ENCODE measurements around the gene ROCK2.

The ROCK2 gene

DNA sequence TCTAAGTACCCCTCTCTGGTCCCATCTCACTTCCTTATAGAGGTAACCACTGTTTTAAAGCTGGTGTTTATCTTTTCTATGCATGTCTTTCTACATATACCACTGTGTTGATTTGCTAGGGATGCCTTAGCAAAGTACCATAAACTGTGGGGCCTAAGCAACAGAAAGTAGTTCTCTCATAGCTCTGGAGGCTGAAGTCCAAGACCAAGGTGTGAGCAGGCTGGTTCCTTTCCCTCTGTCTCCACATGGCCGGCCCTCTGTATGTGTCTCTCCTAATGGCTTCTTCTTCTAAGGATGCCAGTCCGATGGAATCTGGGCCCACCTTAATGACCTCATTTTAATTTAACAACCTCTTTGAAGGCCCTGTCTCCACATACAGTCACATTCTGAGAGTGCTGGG is 40.8 kb upstream of the ROCK2 start (continued):
- TF ChIP-seq, protein P1, sequence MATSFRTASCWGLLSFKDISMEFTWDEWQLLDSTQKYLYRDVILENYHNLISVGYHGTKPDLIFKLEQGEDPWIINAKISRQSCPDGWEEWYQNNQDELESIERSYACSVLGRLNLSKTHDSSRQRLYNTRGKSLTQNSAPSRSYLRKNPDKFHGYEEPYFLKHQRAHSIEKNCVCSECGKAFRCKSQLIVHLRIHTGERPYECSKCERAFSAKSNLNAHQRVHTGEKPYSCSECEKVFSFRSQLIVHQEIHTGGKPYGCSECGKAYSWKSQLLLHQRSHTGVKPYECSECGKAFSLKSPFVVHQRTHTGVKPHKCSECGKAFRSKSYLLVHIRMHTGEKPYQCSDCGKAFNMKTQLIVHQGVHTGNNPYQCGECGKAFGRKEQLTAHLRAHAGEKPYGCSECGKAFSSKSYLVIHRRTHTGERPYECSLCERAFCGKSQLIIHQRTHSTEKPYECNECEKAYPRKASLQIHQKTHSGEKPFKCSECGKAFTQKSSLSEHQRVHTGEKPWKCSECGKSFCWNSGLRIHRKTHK (tag by site-specific recombination; IDR thresholded peaks at IDR 0.05) = no peak
- TF ChIP-seq ZNF416 (tag by site-specific recombination; IDR thresholded peaks at IDR 0.05) = no peak
- no peak for TF ChIP-seq SP2 (tag by site-specific recombination; IDR thresholded peaks at IDR 0.05)

DNA sequence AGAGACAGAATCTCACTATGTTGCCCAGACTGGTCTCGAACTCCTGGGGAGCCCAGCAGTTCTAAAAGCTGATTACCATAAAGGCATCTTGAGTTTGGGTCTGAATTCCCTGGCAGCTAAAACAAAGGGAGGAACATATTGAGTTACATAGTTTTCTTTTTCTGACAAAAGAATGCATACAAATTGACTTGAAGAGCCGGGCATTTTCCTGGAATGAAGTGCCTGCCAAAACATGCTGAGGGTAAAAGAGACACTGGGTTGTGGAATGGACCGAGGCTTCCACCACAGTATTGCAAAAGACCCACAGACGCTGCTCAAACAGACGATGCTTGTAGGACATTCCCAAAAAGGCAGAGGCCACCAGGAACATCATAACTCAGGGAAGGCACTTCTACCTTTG is 35.1 kb upstream of the ROCK2 start:
- POLR2A ChIA-PET = interaction anchor here (1.0 kb wide), 1 partner anchor 25 kb away, joined by 3 read pairs; no protein-coding TSS in a partner anchor
- H3K4me1 ChIP-seq (ENCODE audit: control insufficient read depth, insufficient read depth, low read length) = peaks cover 5% of the 10 kb centered on the region
- TF ChIP-seq ZNF777 (tag by site-specific recombination; IDR thresholded peaks at IDR 0.05; ENCODE audit: borderline replicate concordance) = no peak

DNA sequence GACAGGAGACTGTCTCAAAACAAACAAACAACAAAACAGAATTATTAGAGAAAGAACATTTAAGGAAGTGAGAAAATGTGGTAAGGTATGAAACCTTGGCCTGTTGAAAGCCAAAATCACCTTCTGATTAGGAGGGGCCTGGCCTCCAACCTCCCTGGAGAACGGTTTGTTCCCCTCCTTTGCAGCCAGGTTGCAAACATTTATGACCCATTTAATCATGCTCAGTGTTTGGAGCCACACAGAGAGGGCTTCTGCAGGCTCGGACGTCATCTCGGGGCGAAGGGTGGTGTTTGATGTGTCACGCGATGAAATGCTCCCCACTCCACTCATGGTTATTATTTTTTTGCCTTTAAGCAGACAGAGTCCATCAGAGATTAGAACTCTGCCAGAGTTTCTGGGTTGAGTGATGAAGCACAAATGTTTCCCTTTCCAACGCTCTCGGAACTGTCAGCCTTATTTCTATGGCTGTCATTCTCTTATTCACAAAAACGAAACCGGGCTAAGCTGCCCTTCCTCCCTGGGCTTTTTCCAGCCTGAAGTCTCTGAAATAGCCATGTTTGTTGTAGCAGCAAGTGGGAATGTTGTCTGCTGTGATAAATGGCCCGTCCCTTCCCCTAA is 33.6 kb upstream of the ROCK2 start:
- TF ChIP-seq, protein P2, sequence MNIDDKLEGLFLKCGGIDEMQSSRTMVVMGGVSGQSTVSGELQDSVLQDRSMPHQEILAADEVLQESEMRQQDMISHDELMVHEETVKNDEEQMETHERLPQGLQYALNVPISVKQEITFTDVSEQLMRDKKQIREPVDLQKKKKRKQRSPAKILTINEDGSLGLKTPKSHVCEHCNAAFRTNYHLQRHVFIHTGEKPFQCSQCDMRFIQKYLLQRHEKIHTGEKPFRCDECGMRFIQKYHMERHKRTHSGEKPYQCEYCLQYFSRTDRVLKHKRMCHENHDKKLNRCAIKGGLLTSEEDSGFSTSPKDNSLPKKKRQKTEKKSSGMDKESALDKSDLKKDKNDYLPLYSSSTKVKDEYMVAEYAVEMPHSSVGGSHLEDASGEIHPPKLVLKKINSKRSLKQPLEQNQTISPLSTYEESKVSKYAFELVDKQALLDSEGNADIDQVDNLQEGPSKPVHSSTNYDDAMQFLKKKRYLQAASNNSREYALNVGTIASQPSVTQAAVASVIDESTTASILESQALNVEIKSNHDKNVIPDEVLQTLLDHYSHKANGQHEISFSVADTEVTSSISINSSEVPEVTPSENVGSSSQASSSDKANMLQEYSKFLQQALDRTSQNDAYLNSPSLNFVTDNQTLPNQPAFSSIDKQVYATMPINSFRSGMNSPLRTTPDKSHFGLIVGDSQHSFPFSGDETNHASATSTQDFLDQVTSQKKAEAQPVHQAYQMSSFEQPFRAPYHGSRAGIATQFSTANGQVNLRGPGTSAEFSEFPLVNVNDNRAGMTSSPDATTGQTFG (tag by site-specific recombination; IDR thresholded peaks at IDR 0.05; ENCODE audit: borderline replicate concordance) = no peak
- no peak for TF ChIP-seq HOXD13 (CRISPR knock-in tag; IDR thresholded peaks at IDR 0.05; ENCODE audit: borderline replicate concordance)
- Histone ChIP-seq H3K27ac (ENCODE audit: extremely low read depth, low read depth, low read length) (no peak overlapping the region), H3K36me3 (ENCODE audit: control insufficient read depth in 2 of 2, insufficient read depth in 1 of 2, low read length in 2 of 2) (no peaks in the 10 kb centered on the region), H3K9me3 (ENCODE audit: control insufficient read depth, insufficient read depth, low read depth, low read length) (no peaks in the 10 kb centered on the region), H3K4me3 (ENCODE audit: low read depth, low read length) (no peak overlapping the region), H3K4me1 (ENCODE audit: control insufficient read depth, insufficient read depth, low read length) (peaks cover 9% of the 10 kb centered on the region)
- ChIA-PET CTCF (interaction anchor here (0.7 to 0.8 kb wide), 2 partner anchors 24 to 35 kb away, joined by 3 to 4 read pairs; no protein-coding TSS in a partner anchor), POLR2A (no interaction called here)

More for the DNA sequence above, 35.1 kb upstream of the ROCK2 start:
- no peak overlapping the region for H3K4me3 ChIP-seq (ENCODE audit: low read depth, low read length)
- CTCF ChIA-PET = no interaction called here
- H3K27ac ChIP-seq (ENCODE audit: extremely low read depth, low read depth, low read length) = no peak overlapping the region
- H3K9me3 ChIP-seq (ENCODE audit: control insufficient read depth, insufficient read depth, low read depth, low read length) = no peaks in the 10 kb centered on the region
- H3K36me3 ChIP-seq (ENCODE audit: control insufficient read depth in 2 of 2, insufficient read depth in 1 of 2, low read length in 2 of 2) = no peaks in the 10 kb centered on the region

DNA sequence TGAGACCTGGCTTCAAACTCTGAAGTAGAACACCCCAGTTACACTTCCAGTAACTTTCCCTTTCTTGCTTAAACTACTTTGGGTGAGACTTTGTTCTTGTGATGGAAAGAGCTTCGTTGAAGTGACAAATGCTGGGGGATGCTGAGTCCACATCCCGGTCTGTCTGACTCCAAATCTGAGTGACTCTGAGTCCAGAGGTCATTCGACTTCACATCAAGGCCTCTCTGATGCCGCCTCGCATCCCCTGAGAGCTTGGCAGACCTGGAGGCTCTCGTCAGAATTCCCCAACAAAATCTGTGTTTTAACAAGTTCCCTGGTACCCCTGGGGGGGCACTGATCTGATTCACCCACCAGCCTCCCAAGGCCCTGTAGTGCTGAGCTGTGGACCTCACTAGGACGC is 31.6 kb upstream of the ROCK2 start:
- ChIA-PET POLR2A (no interaction called here), CTCF (interaction anchor here (2.8 kb wide), 1 partner anchor 10 kb away, joined by 13 read pairs; no protein-coding TSS in a partner anchor)
- TF ChIP-seq ZNF37A (tag by site-specific recombination; IDR thresholded peaks at IDR 0.05) = no peak
- TF ChIP-seq ZFP41 (tag by site-specific recombination; IDR thresholded peaks at IDR 0.05; ENCODE audit: borderline replicate concordance) = no peak
- TF ChIP-seq, protein P3, sequence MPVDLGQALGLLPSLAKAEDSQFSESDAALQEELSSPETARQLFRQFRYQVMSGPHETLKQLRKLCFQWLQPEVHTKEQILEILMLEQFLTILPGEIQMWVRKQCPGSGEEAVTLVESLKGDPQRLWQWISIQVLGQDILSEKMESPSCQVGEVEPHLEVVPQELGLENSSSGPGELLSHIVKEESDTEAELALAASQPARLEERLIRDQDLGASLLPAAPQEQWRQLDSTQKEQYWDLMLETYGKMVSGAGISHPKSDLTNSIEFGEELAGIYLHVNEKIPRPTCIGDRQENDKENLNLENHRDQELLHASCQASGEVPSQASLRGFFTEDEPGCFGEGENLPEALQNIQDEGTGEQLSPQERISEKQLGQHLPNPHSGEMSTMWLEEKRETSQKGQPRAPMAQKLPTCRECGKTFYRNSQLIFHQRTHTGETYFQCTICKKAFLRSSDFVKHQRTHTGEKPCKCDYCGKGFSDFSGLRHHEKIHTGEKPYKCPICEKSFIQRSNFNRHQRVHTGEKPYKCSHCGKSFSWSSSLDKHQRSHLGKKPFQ (tag by site-specific recombination; IDR thresholded peaks at IDR 0.05) = no peak
- TF ChIP-seq ZBTB1 (tag by site-specific recombination; IDR thresholded peaks at IDR 0.05) = no peak
- TF ChIP-seq ZNF555 (tag by site-specific recombination; conservative IDR thresholded peaks at IDR 0.05) = no peak
- TF ChIP-seq ZNF701 (tag by site-specific recombination; IDR thresholded peaks at IDR 0.05) = no peak
- no peak for TF ChIP-seq ZNF302 (tag by site-specific recombination; IDR thresholded peaks at IDR 0.05; ENCODE audit: low read depth)
- TF ChIP-seq, protein P4, sequence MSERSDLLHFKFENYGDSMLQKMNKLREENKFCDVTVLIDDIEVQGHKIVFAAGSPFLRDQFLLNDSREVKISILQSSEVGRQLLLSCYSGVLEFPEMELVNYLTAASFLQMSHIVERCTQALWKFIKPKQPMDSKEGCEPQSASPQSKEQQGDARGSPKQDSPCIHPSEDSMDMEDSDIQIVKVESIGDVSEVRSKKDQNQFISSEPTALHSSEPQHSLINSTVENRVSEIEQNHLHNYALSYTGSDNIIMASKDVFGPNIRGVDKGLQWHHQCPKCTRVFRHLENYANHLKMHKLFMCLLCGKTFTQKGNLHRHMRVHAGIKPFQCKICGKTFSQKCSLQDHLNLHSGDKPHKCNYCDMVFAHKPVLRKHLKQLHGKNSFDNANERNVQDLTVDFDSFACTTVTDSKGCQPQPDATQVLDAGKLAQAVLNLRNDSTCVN (tag by site-specific recombination; optimal IDR thresholded peaks at IDR 0.05) = no peak
- no peak for TF ChIP-seq ZBTB7A (tag by site-specific recombination; IDR thresholded peaks at IDR 0.05; ENCODE audit: low read depth)
- no peak for TF ChIP-seq ZNF610 (tag by site-specific recombination; IDR thresholded peaks at IDR 0.05; ENCODE audit: borderline replicate concordance)
- TF ChIP-seq ZNF510 (tag by site-specific recombination; IDR thresholded peaks at IDR 0.05; ENCODE audit: insufficient replicate concordance) = no peak
- TF ChIP-seq ZNF621 (tag by site-specific recombination; IDR thresholded peaks at IDR 0.05) = no peak
- no peak for TF ChIP-seq ZNF324 (tag by site-specific recombination; IDR thresholded peaks at IDR 0.05)
- H3K4me3 ChIP-seq (ENCODE audit: low read depth, low read length) = no peak overlapping the region
- H3K4me1 ChIP-seq (ENCODE audit: control insufficient read depth, insufficient read depth, low read length) = peaks cover 9% of the 10 kb centered on the region
- no peaks in the 10 kb centered on the region for H3K36me3 ChIP-seq (ENCODE audit: control insufficient read depth in 2 of 2, insufficient read depth in 1 of 2, low read length in 2 of 2)
- H3K9me3 ChIP-seq (ENCODE audit: control insufficient read depth, insufficient read depth, low read depth, low read length) = no peaks in the 10 kb centered on the region
- H3K27ac ChIP-seq (ENCODE audit: extremely low read depth, low read depth, low read length) = no peak overlapping the region

Data from HEK293 (cell line).